Left lung (tissue), 10 donors: Measurements from ENCODE around the gene UBR3. TPM values are rescaled to one million over a fixed set of nuclear protein-coding genes. Genes with fewer than 3 reads are reported as not detected.

ENCODE experiments used
- ATAC-seq: fragments of 200-7000 bp; cut with Tn5 transposase; one replicate; pipeline ENCODE4 v1.9.1; 2020; ENCODE audit warnings: moderate library complexity
- DNase-seq, 4 donors: peaks; one replicate each; pipeline ENCODE4 v3.0.0-alpha.2; 2013 to 2020
- H3K27ac ChIP-seq, 2 donors: fragments of 200-600 bp; sonication (generic) in 1 of 2; one replicate each; pipeline versions ENCODE4 v1.5.0 to v1.8.0; 2020 to 2021
- H3K27me3 ChIP-seq, 2 donors: fragments of 200-600 bp; sonication (generic) in 1 of 2; one replicate each; pipeline versions ENCODE4 v1.5.0 to v1.8.0; 2020 to 2021
- H3K36me3 ChIP-seq, 2 donors: fragments of 200-600 bp; sonication (generic) in 1 of 2; one replicate each; pipeline versions ENCODE4 v1.5.0 to v1.8.0; 2020 to 2021
- H3K4me1 ChIP-seq, 2 donors: fragments of 200-600 bp; one replicate each; pipeline ENCODE4 v1.8.0; 2021
- H3K4me3 ChIP-seq, 2 donors: fragments of 200-600 bp; sonication (generic) in 1 of 2; one replicate each; pipeline versions ENCODE4 v1.5.0 to v1.8.0; 2020 to 2021; ENCODE audit warnings: mild to moderate bottlenecking in 1 of 2
- H3K9me3 ChIP-seq, 2 donors: fragments of 200-600 bp; sonication (generic) in 1 of 2; one replicate each; pipeline versions ENCODE4 v1.5.0 to v1.8.0; 2020 to 2021
- intact Hi-C, 2 donors: fragments of 100-400 bp; cut with DNase I; formaldehyde crosslinking; loops; one replicate each; pipeline versions ENCODE4 v1.11.2 to v1.14.2; 2022
- polyA plus RNA-seq, 6 donors: library from polyadenylated mRNA; unstranded; fragments of 120-200 nt; gene quantifications; one replicate each; pipeline ENCODE4 v1.2.1, GENCODE V29; 2013; ENCODE audit not compliant: insufficient read length in 6 of 6
- total RNA-seq, 2 donors: library from RNA; stranded (reverse); fragmentation: NEBNext Ultra II Directional; extraction: Animal tissue kit (Norgen Biotek cat#: 25700); gene quantifications; one replicate each; pipeline ENCODE4 v1.2.1, GENCODE V29; 2021
- TF ChIP-seq, protein P1 (sequence below), 2 donors: fragments of 200-600 bp; sonication (generic) in 1 of 2; IDR thresholded peaks; one replicate each; pipeline versions ENCODE4 v1.5.0 to v1.8.0; 2021; ENCODE audit warnings: antibody characterized with exemption in 2 of 2
- donor health status: DM: no; HTN: yes; CAD: no.
- donor health status: DM: no; HTN: no; CAD: no.

UBR3 gene
- total and polyA plus RNA-seq, 8 donors: 33.2 to 48.0 (median 40.7) TPM

DNA sequence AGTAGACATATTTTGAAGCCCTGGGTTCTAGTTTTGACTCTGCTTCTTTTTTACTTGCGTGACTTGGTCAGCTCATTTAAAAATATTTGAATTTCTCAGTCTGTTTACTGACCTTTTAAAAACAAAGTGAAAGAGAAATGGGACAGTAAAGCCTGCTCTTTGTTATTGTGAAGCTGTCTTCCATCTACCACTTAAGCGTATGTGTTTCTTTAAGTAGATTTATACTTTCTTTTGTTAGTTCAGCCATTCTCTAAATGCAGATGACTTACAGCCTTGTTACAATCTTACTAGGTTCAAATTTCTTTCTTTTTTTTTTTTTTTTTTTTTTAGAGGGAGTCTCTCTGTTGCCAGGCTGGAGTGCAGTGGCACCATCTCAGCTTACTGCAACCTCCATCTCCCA lies 79.5 kb downstream of the UBR3 start:
- DNase-seq: no peak
- ATAC-seq: no peak
- intact Hi-C loops: no loop called here

DNA sequence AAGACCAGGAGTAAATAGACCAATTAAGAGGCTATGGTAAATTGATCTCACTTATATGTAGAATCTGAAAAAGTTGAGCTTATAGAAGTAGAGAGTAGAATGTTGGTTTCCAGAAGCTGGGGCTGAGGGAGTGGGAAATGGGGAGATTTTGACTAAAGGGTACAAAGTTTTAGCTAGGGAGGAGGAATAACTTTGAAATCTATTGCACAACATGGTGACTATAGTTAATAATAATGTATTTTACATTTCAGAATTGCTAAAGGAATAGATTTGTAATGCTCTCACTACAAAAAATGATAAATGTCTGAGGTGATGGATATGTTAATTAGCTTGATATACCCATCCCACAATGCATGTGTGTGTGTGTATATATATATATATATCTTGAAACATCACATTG lies 82.1 kb downstream of the UBR3 start:
- H3K36me3 ChIP-seq: peaks cover 0 to 17% of the 10 kb centered on the region in 2 donors
- DNase-seq: no peak
- intact Hi-C loops: no loop called here
- H3K27ac ChIP-seq: no peak overlapping the region
- TF ChIP-seq, protein P1, sequence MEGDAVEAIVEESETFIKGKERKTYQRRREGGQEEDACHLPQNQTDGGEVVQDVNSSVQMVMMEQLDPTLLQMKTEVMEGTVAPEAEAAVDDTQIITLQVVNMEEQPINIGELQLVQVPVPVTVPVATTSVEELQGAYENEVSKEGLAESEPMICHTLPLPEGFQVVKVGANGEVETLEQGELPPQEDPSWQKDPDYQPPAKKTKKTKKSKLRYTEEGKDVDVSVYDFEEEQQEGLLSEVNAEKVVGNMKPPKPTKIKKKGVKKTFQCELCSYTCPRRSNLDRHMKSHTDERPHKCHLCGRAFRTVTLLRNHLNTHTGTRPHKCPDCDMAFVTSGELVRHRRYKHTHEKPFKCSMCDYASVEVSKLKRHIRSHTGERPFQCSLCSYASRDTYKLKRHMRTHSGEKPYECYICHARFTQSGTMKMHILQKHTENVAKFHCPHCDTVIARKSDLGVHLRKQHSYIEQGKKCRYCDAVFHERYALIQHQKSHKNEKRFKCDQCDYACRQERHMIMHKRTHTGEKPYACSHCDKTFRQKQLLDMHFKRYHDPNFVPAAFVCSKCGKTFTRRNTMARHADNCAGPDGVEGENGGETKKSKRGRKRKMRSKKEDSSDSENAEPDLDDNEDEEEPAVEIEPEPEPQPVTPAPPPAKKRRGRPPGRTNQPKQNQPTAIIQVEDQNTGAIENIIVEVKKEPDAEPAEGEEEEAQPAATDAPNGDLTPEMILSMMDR (IDR thresholded peaks at IDR 0.05): no peak
- H3K27me3 ChIP-seq: no peaks in the 10 kb centered on the region
- H3K9me3 ChIP-seq: no peaks in the 10 kb centered on the region
- no peaks in the 10 kb centered on the region for H3K4me1 ChIP-seq
- ATAC-seq: no peak
- no peak overlapping the region for H3K4me3 ChIP-seq

More for the DNA sequence above, 79.5 kb downstream of the UBR3 start:
- TF ChIP-seq, protein P1 (IDR thresholded peaks at IDR 0.05): no peak
- no peak overlapping the region for H3K27ac ChIP-seq
- peaks cover 0 to 18% of the 10 kb centered on the region in 2 donors for H3K36me3 ChIP-seq
- H3K9me3 ChIP-seq: no peaks in the 10 kb centered on the region
- H3K4me1 ChIP-seq: no peaks in the 10 kb centered on the region
- no peak overlapping the region for H3K4me3 ChIP-seq
- H3K27me3 ChIP-seq: no peaks in the 10 kb centered on the region

DNA sequence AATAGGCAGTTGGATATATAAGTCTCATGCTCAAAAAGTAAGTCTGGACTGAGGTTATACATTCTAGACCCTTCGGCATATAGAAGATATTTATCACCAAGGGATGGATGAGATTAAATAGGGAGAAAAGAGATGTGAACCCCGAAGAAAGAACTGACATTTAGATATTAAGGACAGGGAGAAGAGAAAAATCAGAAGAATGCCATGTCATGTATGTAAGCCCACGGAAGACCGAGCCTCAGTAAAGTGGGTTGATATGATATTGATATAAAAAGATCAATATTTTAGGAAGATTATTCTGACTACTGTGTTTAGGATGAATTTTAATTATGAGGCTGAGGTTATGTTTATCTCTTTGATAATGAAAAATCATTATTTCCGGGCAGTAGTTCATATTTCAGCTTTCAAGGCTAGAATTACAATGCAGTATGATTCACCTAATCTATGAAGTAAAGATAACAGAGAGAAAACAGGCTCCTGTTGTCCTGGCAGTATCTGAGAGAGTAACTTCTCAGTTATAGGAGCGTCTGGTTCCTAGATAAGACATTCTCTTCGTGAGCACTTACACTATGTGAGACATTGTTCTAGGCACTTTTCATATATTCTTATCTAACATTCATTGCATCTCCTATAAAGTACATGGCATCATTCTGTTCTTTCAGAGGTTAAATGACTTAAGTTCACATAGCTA lies 83.0 kb downstream of the UBR3 start:
- Histone ChIP-seq H3K36me3 (peaks cover 0 to 26% of the 10 kb centered on the region in 2 donors), H3K9me3 (no peaks in the 10 kb centered on the region), H3K27ac (no peak overlapping the region), H3K4me3 (no peak overlapping the region), H3K4me1 (no peaks in the 10 kb centered on the region), H3K27me3 (no peaks in the 10 kb centered on the region)
- intact Hi-C loops: no loop called here
- DNase-seq (no peak), ATAC-seq (no peak)
- TF ChIP-seq, protein P1 (IDR thresholded peaks at IDR 0.05): no peak

GRCh38 chr2:169911119-169911518 lies 83.9 kb downstream of the UBR3 start:
- H3K4me1 ChIP-seq: no peaks in the 10 kb centered on the region
- peaks cover 0 to 24% of the 10 kb centered on the region in 2 donors for H3K36me3 ChIP-seq
- intact Hi-C loops: no loop called here
- H3K27ac ChIP-seq: no peak overlapping the region
- no peak for ATAC-seq
- TF ChIP-seq, protein P1 (IDR thresholded peaks at IDR 0.05): no peak
- H3K9me3 ChIP-seq: no peaks in the 10 kb centered on the region
- no peak for DNase-seq
- H3K27me3 ChIP-seq: no peaks in the 10 kb centered on the region
- no peak overlapping the region for H3K4me3 ChIP-seq

DNA sequence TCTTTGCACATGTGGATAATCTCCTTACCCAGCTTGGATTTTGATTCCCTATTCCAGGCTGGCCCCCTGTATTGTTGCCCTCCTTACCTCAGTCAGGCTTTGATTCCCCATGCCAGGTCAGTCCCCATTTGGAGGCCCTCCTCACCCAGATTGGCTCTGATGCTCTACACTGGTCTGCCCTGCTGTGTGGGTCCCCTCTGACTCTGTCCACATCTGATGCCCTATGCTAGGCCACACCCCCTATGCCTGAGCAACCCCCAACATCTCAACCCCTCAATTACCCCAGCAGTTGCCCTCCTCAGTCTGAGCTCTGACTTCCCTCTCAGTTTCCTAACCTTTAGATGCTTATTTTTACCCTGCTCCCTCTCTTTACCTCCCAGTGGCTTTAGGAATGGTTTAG lies 89.4 kb downstream of the UBR3 start:
- Histone ChIP-seq H3K4me1 (no peaks in the 10 kb centered on the region), H3K27me3 (no peaks in the 10 kb centered on the region), H3K27ac (no peak overlapping the region), H3K4me3 (no peak overlapping the region), H3K9me3 (no peaks in the 10 kb centered on the region), H3K36me3 (peaks cover 0 to 33% of the 10 kb centered on the region in 2 donors)
- intact Hi-C loops: no loop called here
- ATAC-seq (no peak), DNase-seq (no peak)
- TF ChIP-seq, protein P1 (IDR thresholded peaks at IDR 0.05): no peak
